Frontal cortex (tissue), 4 donors: ENCODE data around the gene PDYN. TPM values are rescaled to one million over a fixed set of nuclear protein-coding genes. Genes with fewer than 3 reads are reported as not detected.

Source experiments
- DNase-seq, 2 donors: peaks; one replicate each; pipeline ENCODE4 v3.0.0; 2012; ENCODE audit warnings: low spot score in 2 of 2
- FAIRE-seq: peaks from 2 replicates; lab custom pipeline; 2012; peaks lifted over from hg19 to GRCh38; lab: Jason Lieb, UNC
- total RNA-seq: library from RNA; depleted of rRNA; stranded (reverse); fragments of >200 nt; gene quantifications from one replicate; pipeline ENCODE4 v1.2.3, GENCODE V29; 2014
- donor health status: control.
- donor health status: control.
- donor health status: control.

The PDYN gene
- total RNA-seq, 1 donor from 2014 or later = 16.3 TPM

DNA sequence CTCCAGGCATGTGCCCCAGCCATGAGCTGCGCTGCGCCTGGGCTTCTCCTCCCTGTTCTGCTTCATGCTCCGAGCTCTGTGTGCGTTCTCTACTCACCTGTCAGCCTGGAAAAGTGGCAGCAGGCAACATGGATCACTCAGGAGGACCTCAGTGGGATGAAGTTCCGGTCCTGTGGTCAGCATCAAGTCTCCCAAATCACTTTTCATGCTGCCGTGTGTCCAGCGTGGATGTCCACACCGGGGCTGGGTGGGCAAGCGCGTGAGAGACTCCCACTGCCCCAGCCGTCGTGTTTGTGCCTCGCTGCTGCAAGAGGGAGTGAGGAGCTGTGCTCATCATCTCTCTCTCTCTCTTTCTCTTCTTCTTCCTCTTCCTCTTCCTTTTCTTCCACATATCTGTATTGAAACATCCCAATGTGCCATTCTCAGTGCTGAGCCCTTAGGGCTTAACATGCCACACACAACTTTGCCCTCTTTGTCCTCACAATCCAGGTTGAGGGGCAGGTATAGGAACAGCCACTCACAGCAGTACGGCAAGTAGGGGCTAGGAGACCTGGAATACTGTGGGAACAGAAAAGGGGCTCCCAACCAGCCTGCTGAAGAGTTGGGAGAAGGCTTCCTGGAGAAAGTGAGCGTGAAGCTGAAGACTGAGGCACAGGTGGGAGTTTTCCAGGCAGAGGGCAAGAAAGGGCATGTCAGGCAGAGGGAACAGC lies 3.8 kb upstream of the PDYN start:
- FAIRE-seq = no peak
- DNase-seq = no peak

DNA sequence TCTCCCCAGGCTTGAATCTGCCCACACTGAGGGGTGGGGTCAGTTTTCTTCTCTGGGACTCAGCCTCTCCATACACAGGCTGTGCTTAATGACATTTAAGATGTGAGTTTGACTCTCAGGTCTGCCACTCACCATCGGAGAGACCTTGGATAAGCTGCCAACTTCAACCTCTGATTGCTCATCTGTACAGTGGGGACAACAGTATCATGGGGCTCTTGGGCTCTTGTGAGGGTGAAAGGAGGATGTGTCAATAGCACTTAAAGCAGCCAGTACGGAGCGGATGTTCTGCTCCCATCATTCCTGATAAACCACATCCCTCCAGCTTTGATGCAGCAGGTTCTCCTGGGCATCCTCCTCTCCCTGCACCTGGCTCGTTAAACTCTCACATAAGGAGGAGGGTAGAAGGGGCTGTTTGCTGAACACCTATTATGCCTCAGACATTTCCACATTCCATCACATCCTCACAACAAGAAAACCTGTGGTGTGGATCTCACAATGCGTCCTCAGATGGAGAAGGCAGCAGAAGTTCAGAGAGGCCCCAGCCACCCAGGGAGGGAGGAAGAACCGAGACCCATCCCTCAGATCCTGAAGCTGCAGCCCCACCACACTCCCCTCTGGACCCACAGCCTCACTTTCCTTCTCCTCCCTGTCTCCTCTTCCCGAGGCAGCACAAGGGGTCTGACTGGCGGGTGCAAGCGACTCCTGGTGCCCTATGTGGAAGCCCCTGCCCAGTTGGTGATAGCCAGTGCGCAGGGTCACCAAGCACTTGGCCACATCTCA lies 1.9 kb upstream of the PDYN start:
- FAIRE-seq (no peak), DNase-seq (no peak)

DNA sequence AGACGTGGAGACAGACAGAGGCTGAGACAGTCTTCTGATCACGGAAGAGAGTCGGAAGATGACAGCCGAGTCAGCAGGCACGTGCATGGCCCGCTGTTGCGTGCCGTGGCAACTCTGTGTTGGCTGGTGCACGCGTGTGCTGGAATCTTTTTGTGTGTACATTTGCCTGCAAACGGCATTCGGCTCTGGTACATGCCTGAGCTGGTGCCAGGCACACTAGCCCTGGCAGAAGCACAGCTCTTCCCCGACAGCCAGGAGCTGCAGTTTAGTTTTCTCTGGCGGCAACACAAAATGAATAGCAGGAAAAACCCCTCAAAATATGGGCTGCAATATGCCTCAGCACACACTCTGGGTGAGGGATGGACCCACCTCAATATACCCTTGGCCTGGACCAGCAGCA lies 769 bp upstream of the PDYN start:
- FAIRE-seq = no peak
- no peak for DNase-seq

DNA sequence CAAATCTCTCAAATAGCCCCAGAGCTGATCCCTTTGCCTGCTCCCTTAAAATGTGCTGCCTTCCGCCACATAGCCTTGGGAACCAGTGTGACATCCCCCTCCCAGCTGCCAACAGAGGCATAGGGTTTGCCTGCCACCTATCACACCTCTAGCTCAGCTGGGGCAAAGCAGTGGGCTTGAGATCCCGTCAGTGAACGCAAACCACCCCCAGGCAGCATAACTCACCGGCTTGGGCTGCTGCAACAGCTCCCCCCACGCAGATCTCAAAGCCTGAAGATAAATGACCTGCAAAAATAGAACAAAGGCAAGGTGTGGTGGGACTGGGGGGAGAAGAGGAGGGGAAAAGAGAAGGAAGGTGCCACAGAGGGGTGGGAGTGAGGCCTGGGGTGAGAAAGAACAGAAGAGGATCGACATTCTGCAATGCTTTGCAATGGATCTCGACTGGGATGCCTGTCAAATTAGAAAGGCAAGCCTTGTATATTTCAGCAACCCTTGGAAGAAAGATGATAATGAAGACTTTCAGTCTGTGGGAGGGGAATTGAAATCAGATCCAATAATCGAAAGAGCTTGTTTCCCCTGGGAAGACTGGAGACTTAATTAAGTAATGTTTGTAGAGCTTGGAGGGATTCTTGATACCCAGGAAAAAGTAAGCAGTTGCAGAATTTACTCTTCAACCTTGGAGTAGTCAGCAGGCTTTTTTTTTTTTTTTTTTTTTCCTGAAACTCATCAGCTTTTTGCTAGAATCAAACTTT lies 1.3 kb downstream of the PDYN start:
- no peak for FAIRE-seq
- no peak for DNase-seq

DNA sequence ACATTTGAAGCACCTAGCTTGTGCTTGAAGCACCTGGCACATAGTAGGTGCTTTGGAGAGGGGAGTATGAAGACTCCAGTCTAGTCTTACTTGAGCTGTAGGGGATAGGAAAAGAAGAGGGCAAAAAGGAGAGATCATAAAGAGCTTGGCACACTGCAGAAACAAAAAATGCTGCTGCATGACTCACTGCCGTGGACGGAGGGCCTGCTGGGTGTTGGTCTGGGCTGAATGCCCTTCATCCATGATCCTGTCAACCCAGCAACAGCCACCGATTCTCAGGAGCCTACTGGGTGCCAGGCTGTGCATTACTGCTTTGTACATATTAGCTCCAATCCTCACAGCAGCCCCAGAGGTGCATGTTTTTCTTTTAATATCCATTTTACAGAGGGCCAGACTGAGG lies 6.0 kb downstream of the PDYN start:
- FAIRE-seq = no peak
- DNase-seq = no peak

DNA sequence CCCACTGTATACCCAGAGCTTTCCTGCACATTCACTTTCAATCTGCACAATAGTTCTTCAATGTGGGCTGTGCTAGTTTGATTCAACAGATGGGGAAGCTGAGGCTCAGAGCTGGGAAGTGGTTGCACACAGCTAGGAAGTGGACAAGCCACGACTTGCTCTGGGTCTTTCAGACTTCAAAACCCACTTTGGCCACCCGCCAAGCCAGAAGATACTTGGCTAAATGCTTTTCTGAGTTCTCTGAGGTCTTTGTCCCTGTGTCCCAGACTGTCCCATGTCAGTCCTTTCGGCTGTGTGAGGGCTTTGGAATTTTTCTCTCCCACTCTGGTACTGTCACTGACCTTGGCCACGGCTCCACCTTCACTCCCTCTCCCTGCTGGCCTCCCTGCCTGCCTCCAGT lies 10.6 kb downstream of the PDYN start:
- FAIRE-seq (no peak), DNase-seq (no peak)

DNA sequence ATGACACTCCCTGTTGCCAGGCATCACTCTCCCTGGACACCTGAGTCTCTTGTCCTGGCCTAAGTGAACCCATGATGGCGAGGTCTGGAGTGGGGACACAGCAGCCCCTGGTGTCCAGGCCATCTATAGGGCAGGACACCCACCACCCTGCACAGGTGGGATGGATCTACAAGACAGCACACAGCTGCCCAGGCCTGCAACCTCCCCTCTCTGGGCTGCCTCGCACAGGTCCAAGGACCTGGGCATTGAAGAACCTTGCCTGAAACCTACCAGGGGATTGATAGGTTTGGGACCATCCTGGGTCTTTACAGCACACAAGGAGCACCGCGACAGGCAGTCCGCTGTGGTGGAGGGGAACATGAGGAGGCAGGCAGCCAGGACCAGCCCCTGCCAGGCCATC lies 11.2 kb downstream of the PDYN start:
- DNase-seq (no peak), FAIRE-seq (no peak)

DNA sequence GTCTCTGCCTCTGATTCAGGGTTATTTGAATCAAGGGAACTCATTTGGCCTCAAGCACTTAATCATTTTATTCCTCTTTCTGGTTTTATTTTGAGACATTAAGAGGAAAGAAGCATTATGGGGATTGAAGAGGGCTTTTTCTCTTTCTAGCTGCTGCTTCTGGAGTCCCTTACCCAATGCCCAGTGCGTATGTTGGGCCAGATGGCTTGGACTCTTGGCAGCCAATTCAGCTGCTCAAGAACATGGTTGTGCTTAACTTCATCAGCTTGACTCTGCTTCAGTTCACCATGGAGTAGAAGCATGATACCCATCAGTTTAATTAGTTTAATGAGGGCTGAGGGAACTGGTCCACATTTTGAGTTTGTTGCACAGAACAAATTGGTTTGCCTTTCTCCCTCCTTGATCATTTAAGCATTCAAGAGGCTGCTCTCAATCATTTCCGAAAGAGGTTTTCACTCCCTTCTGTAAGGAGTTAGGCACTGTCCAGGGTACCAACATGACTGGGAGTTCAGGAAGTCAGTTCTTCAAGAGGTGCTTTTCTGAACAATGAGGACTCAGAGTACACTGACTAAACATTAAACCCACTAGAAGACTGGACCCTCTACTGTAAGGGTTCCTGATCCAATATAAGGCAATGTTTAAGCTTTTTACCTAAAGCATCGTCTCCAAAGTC lies 14.6 kb downstream of the PDYN start:
- no peak for FAIRE-seq

DNA sequence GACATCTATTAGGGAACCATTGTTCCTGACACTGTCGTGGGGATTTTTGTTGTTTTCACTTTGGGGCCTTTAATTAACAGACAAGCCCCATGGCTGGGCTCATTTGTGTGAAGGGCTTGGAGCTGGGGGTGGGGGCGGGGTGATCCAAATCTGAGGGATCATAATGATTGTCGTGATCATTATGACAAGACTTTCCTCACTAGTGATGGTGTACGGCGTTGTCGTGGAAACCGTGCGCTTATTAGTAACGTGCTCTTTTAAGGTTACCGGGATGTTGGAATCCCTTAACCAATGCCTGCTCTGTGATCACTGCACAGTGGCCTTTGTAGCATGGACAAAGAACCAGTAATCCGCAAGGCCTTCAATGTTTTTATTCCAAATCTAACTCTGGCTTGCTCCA lies 18.6 kb downstream of the PDYN start:
- FAIRE-seq (no peak), DNase-seq (no peak)

More for the DNA sequence above, 14.6 kb downstream of the PDYN start:
- no peak for DNase-seq

DNA sequence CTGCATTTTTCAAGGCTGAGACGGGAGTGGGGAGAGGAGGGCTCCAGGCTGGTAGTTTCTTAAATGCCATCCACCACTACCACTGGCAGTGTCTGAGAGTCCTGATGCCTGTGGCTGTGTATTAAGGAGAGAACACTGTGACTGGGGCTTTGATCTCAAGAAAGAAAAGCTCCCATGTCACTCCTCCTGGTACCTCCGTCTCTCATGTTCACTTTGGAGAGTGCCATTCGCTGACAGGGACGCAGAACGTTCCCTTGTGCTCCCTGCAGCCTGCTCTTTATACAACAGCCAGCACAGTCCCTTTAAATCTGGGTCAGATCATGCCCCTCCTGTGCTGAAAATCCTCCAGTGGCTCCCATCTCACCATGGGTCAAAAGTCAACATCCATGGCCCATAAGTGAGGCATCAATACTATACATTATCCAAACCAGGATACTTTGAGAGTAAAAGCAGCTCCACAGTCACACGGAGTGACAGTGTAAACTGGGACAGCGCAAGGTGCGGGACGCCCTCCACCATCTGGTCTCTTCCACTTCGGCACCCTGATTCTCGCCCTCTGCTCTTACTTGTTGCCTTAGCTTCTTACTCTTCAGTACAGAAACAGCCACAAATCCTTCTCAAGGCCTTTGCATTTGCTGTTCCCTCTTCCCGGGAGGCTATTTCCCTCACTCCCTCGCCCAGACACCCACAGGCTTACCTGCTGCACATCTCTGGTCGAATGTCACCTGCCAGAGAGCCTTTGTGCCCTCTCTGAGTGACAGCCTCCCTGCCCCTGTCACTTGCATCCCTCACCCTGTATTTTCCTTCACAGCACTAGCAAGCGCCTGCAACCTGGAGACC lies 20.0 kb downstream of the PDYN start:
- FAIRE-seq = no peak
- DNase-seq = no peak

DNA sequence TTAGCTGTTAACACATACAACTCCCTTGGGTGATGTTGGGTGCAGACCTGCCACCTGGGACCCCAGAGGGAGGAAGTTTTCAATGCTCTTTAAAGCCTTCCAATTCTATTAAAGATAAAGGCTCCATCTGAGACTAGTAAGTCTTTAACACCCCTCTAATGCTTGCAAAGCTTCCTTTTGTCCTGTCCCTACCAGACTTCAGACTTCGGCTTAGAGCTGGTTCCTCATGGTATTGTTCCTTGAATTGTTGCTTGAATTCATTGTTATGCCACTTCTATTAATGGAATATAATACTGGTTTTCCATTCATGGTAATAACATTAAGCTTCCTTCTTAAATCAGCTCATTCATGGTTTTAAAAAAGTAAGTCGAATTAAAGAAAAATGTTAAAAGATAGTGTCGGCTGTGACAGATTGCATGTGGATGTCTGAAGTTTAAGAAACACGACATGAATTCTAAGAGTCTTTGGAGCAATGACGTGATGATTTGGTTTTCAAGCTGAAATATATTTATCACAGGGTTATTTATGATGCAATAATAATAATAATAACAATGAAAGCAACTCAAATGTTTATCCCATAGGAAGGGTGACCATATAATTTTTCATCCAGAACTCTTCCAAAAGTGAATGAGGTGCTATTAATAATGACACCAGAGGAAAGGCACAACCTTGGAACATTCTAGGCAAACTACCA lies 21.8 kb downstream of the PDYN start:
- no peak for DNase-seq
- no peak for FAIRE-seq

DNA sequence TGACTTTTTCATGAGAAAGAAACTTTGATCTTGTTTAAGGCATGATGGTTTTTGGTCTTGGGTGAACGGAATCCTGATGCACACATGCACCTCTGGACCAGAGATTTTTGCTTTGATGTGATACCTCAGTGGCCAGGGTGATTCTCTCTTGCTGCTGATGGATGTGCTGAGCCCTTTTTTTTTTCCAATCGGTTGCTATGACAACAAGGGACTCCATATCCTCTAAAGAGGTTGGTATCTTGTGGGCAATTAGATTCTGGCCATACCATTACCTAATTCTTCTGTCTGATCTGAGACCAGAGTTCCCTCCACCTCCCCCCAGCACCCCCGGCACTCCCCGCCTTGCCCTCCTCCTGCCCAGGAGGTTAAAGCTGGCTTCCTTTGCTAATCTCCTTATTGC lies 24.9 kb downstream of the PDYN start:
- no peak for FAIRE-seq
- no peak for DNase-seq

DNA sequence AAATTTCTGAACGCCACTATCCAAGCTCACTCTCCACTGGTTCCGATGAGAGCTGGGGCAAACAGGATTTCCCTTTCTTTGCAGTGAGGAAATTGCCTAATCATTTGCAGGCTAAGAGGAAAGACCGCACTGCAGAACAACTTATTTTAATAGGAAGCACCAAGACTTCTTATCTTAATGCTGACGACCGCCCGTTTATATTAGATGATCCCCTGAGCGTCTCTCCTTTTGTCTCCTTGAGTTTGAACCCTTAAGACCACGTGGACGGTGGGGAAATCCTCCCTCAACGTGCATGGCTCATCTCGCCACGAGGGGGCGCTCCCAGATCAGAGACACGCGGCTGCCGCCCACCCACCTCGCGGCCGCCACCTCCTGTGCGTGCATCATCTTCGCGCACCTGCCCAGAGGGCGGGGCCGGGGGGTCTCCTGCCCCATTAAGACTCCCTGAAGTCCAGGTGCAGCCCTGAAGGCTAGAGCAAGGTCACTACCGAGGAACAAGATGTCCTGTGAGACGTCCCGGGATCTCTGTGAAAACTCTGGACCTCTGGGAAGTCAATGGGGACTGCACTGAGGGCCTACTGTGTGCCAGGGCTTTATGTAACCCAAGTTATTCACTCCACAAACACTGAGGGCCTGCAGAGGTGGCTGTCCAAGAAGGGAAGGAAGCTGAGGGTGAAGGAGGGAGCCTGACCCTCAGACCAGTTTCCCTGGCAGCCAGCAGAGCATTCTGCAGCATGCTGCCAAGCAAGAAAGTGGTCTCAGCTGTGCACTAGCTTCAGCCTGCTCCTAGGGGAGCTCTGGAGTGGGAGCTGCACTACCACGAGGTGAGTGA lies 28.1 kb downstream of the PDYN start:
- DNase-seq (peak; percentile 54 to 73), FAIRE-seq (no peak)

DNA sequence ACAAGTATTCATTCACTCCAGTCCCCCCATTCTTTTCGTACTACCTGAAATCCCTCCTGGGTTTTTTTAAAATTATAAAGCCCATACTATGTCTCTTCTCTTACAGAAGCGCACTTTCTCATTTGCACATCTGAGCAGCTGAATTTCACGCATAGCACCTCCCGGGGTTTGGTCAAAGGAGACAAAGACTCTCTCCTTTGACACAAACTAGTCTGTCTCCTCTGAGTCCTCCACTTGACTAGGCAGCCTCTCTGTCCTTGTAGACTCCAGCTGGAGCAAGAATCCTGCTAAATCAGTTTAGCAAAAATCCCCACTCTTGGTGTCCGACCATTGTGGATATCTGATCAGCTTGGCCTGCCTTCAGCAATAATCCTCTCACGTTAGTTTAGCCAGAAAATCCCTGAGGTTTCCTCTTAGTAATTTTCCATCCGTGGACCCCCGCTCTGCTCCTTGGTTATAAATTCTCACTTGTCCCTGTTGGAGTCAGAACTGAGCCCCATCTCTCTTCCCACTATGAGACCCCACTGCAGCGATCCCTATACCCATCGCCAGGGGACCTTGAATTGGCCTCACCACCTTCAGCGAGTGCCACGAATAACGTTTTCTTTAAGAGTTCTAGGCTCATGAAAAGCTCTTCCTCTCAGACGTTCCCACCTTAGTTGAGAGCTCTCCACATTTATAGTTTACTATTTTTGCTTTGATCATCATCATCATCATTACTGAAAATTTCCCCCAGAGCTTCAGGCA lies 29.0 kb downstream of the PDYN start:
- DNase-seq = no peak
- no peak for FAIRE-seq

DNA sequence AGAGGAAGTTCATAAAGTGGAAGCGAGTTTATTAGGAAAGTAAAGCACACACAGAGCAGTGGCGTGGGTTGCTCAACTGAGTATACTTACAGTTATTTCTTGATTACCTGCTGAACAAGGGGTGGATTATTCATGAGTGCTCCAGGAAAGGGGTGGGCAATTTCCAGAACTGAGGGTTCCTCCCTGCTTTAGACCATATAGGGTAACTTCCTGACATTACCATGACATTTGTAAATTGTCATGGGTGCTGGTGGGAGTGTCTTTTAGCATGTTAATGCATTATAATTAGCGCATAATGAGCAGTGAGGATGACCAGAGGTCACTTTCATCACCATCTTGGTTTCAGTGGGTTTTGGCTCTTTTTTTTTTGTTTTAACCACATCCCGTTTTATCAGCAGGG lies 29.8 kb downstream of the PDYN start:
- no peak for FAIRE-seq
- DNase-seq = no peak

DNA sequence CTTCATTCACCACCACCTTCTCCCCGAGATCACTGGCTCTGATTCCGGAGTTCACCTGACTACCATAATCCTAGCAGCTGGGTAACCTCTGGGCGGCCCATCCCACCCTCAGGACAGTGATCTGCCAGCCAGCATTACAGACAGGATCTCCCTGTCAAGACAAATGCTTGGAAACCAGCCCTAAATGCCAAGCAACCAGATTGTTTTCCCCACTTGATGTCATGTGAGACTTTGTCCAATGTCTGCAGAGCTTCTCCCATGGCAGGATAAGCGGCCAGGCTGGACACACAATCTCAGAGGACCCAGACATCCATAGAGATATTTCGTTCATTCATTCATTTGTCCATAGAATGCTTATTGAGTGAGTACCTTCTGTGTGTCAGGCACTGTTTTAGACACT lies 32.5 kb downstream of the PDYN start:
- FAIRE-seq (no peak), DNase-seq (no peak)

DNA sequence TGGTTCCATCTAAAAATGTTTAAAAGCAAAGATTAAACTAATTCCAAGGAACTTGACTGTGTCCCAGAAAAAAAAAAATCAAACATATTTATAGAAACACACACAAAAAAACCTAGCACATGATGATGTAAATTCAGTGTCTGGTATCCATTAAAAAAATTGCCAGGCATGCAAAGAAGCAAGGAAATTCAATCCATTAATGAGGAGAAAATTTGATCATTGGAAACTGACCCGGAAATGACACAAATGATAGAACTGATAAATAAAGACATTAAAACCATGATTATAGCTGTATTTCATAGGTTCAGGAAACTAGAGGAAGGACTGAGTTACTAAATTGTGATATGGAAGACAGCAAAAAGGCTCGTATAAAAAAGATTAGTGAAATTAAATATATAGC lies 34.7 kb downstream of the PDYN start:
- no peak for FAIRE-seq

More for the DNA sequence above, 34.7 kb downstream of the PDYN start:
- no peak for DNase-seq
